ENCODE measurements around the gene SLC26A9. TPM values are rescaled to one million over a fixed set of nuclear protein-coding genes. Genes with fewer than 3 reads are reported as not detected.

The SLC26A9 gene
- not detected for polyA plus RNA-seq (2013, experiment 1 of 2)
- not detected for polyA plus RNA-seq (2013, experiment 2 of 2)

- Histone ChIP-seq H2BK5ac (ENCODE audit: low read depth, low read length, poor library complexity, severe bottlenecking) (no peak within 1 kb of the TSS), H3K4ac (ENCODE audit: low read depth in 1 of 2, low read length in 2 of 2) (no peak within 1 kb of the TSS), H3K23ac (ENCODE audit: low read length in 2 of 2) (no peak within 1 kb of the TSS), H3K9ac (ENCODE audit: low read length) (no peak within 1 kb of the TSS), H3K27ac (ENCODE audit: low read length, poor library complexity, severe bottlenecking) (no peak within 1 kb of the TSS), H3K4me2 (ENCODE audit: low read length, poor library complexity, severe bottlenecking) (no peak within 1 kb of the TSS), H2BK12ac (ENCODE audit: low read length in 2 of 2) (no peak within 1 kb of the TSS), H3K4me3 (ENCODE audit: insufficient read depth in 1 of 2, low read depth in 1 of 2, low read length in 2 of 2) (no peak within 1 kb of the TSS), H2AFZ (ENCODE audit: low read depth, low read length) (no peak within 1 kb of the TSS), H4K8ac (ENCODE audit: low read length) (no peak within 1 kb of the TSS), H2BK120ac (ENCODE audit: low read depth, low read length) (no peak within 1 kb of the TSS), H3K14ac (ENCODE audit: low read length in 2 of 2) (peak within 1 kb of the TSS in 1 of 2 experiments; percentile 26), H3K79me1 (replicated peaks; ENCODE audit: low read length, poor library complexity, severe bottlenecking) (no peaks in the 10 kb centered on the region), H3K9me3 (ENCODE audit: control insufficient read depth, low read length) (no peaks in the 10 kb centered on the region), H2BK15ac (ENCODE audit: low read depth, poor library complexity, severe bottlenecking) (no peak within 1 kb of the TSS), H4K91ac (ENCODE audit: low read length) (no peak within 1 kb of the TSS), H3K36me3 (ENCODE audit: control insufficient read depth in 1 of 2, insufficient read depth in 2 of 2, low read depth in 1 of 2, low read length in 2 of 2) (no peaks in the 10 kb centered on the region), H3K4me1 (ENCODE audit: control insufficient read depth, insufficient read depth, low read depth, low read length) (no peaks in the 10 kb centered on the region), H3K18ac (ENCODE audit: low read depth in 1 of 2, low read length in 2 of 2) (no peak within 1 kb of the TSS), H3K27me3 (ENCODE audit: control insufficient read depth in 1 of 2, insufficient read depth in 1 of 2, low read length in 2 of 2) (peaks cover 82 to 84% of the 10 kb centered on the region in 2 experiments), H2AK5ac (ENCODE audit: low read length, severe bottlenecking) (no peak within 1 kb of the TSS)
- no peak for DNase-seq
- WGBS, result 76% methylated on average over 7 of the region's 7 CpGs
Observed at GRCh38 chr1:205943245-205943644, at the start of gene SLC26A9. Gene SLC26A9 (minus strand): TSS chr1:205943456. CDS start chr1:205935820, 7,636 bp downstream.

GRCh38 chr1:205992218-205992882 lies 49.1 kb upstream of the SLC26A9 start:
- no peak overlapping the region for H2AK5ac ChIP-seq (ENCODE audit: low read length, severe bottlenecking)
- H3K4ac ChIP-seq (ENCODE audit: low read depth in 1 of 2, low read length in 2 of 2), result no peak overlapping the region
- no peak overlapping the region for H3K9ac ChIP-seq (ENCODE audit: low read length)
- H3K18ac ChIP-seq (ENCODE audit: low read depth in 1 of 2, low read length in 2 of 2), result no peak overlapping the region
- no peak overlapping the region for H2AFZ ChIP-seq (ENCODE audit: low read depth, low read length)
- H4K8ac ChIP-seq (ENCODE audit: low read length), result no peak overlapping the region
- no peak overlapping the region for H2BK15ac ChIP-seq (ENCODE audit: low read depth, poor library complexity, severe bottlenecking)
- WGBS, result 94% methylated on average over 13 of the region's 14 CpGs
- no peaks in the 10 kb centered on the region for H3K27me3 ChIP-seq (ENCODE audit: control insufficient read depth in 1 of 2, insufficient read depth in 1 of 2, low read length in 2 of 2)
- H4K91ac ChIP-seq (ENCODE audit: low read length), result no peak overlapping the region
- no peak overlapping the region for H3K27ac ChIP-seq (ENCODE audit: low read length, poor library complexity, severe bottlenecking)
- no peak overlapping the region for H2BK120ac ChIP-seq (ENCODE audit: low read depth, low read length)
- no peaks in the 10 kb centered on the region for H3K4me1 ChIP-seq (ENCODE audit: control insufficient read depth, insufficient read depth, low read depth, low read length)
- no peak overlapping the region for H3K14ac ChIP-seq (ENCODE audit: low read length in 2 of 2)
- no peaks in the 10 kb centered on the region for H3K79me1 ChIP-seq (replicated peaks; ENCODE audit: low read length, poor library complexity, severe bottlenecking)
- H3K4me2 ChIP-seq (ENCODE audit: low read length, poor library complexity, severe bottlenecking), result no peak overlapping the region
- no peak overlapping the region for H3K23ac ChIP-seq (ENCODE audit: low read length in 2 of 2)
- H3K9me3 ChIP-seq (ENCODE audit: control insufficient read depth, low read length), result no peaks in the 10 kb centered on the region
- no peak overlapping the region for H2BK5ac ChIP-seq (ENCODE audit: low read depth, low read length, poor library complexity, severe bottlenecking)
- no peak for DNase-seq
- no peak overlapping the region for H3K4me3 ChIP-seq (ENCODE audit: insufficient read depth in 1 of 2, low read depth in 1 of 2, low read length in 2 of 2)
- H2BK12ac ChIP-seq (ENCODE audit: low read length in 2 of 2), result no peak overlapping the region
- peaks cover 0 to 42% of the 10 kb centered on the region in 2 experiments for H3K36me3 ChIP-seq (ENCODE audit: control insufficient read depth in 1 of 2, insufficient read depth in 2 of 2, low read depth in 1 of 2, low read length in 2 of 2)

GRCh38 chr1:205991237-205991636 lies 48.0 kb upstream of the SLC26A9 start:
- Histone ChIP-seq H2AK5ac (ENCODE audit: low read length, severe bottlenecking) (no peak overlapping the region), H3K4ac (ENCODE audit: low read depth in 1 of 2, low read length in 2 of 2) (no peak overlapping the region), H3K4me3 (ENCODE audit: insufficient read depth in 1 of 2, low read depth in 1 of 2, low read length in 2 of 2) (no peak overlapping the region), H4K91ac (ENCODE audit: low read length) (no peak overlapping the region), H3K9me3 (ENCODE audit: control insufficient read depth, low read length) (no peaks in the 10 kb centered on the region), H2AFZ (ENCODE audit: low read depth, low read length) (no peak overlapping the region), H3K27ac (ENCODE audit: low read length, poor library complexity, severe bottlenecking) (no peak overlapping the region), H3K18ac (ENCODE audit: low read depth in 1 of 2, low read length in 2 of 2) (no peak overlapping the region), H2BK120ac (ENCODE audit: low read depth, low read length) (no peak overlapping the region), H2BK5ac (ENCODE audit: low read depth, low read length, poor library complexity, severe bottlenecking) (no peak overlapping the region), H2BK15ac (ENCODE audit: low read depth, poor library complexity, severe bottlenecking) (no peak overlapping the region), H3K9ac (ENCODE audit: low read length) (no peak overlapping the region), H3K36me3 (ENCODE audit: control insufficient read depth in 1 of 2, insufficient read depth in 2 of 2, low read depth in 1 of 2, low read length in 2 of 2) (peaks cover 0 to 42% of the 10 kb centered on the region in 2 experiments), H3K27me3 (ENCODE audit: control insufficient read depth in 1 of 2, insufficient read depth in 1 of 2, low read length in 2 of 2) (no peaks in the 10 kb centered on the region), H4K8ac (ENCODE audit: low read length) (no peak overlapping the region), H3K14ac (ENCODE audit: low read length in 2 of 2) (no peak overlapping the region), H3K4me1 (ENCODE audit: control insufficient read depth, insufficient read depth, low read depth, low read length) (no peaks in the 10 kb centered on the region), H3K23ac (ENCODE audit: low read length in 2 of 2) (no peak overlapping the region), H3K79me1 (replicated peaks; ENCODE audit: low read length, poor library complexity, severe bottlenecking) (no peaks in the 10 kb centered on the region), H2BK12ac (ENCODE audit: low read length in 2 of 2) (no peak overlapping the region), H3K4me2 (ENCODE audit: low read length, poor library complexity, severe bottlenecking) (no peak overlapping the region)
- 54% methylated on average over 4 of the region's 4 CpGs for WGBS
- DNase-seq, result no peak

GRCh38 chr1:205990226-205990625 lies 47.0 kb upstream of the SLC26A9 start:
- H2BK12ac ChIP-seq (ENCODE audit: low read length in 2 of 2), result no peak overlapping the region
- H4K8ac ChIP-seq (ENCODE audit: low read length), result no peak overlapping the region
- no peak overlapping the region for H2AK5ac ChIP-seq (ENCODE audit: low read length, severe bottlenecking)
- H2BK15ac ChIP-seq (ENCODE audit: low read depth, poor library complexity, severe bottlenecking), result no peak overlapping the region
- no peak for DNase-seq
- H3K4me1 ChIP-seq (ENCODE audit: control insufficient read depth, insufficient read depth, low read depth, low read length), result peaks cover 4% of the 10 kb centered on the region
- no peak overlapping the region for H2BK120ac ChIP-seq (ENCODE audit: low read depth, low read length)
- H3K9ac ChIP-seq (ENCODE audit: low read length), result no peak overlapping the region
- H3K18ac ChIP-seq (ENCODE audit: low read depth in 1 of 2, low read length in 2 of 2), result no peak overlapping the region
- no peaks in the 10 kb centered on the region for H3K9me3 ChIP-seq (ENCODE audit: control insufficient read depth, low read length)
- H3K14ac ChIP-seq (ENCODE audit: low read length in 2 of 2), result no peak overlapping the region
- H3K23ac ChIP-seq (ENCODE audit: low read length in 2 of 2), result no peak overlapping the region
- no peak overlapping the region for H3K4me3 ChIP-seq (ENCODE audit: insufficient read depth in 1 of 2, low read depth in 1 of 2, low read length in 2 of 2)
- no peak overlapping the region for H3K4me2 ChIP-seq (ENCODE audit: low read length, poor library complexity, severe bottlenecking)
- no peak overlapping the region for H3K27ac ChIP-seq (ENCODE audit: low read length, poor library complexity, severe bottlenecking)
- no peak overlapping the region for H3K4ac ChIP-seq (ENCODE audit: low read depth in 1 of 2, low read length in 2 of 2)
- no peaks in the 10 kb centered on the region for H3K27me3 ChIP-seq (ENCODE audit: control insufficient read depth in 1 of 2, insufficient read depth in 1 of 2, low read length in 2 of 2)
- H4K91ac ChIP-seq (ENCODE audit: low read length), result no peak overlapping the region
- 78% methylated on average over 2 of the region's 2 CpGs for WGBS
- no peaks in the 10 kb centered on the region for H3K79me1 ChIP-seq (replicated peaks; ENCODE audit: low read length, poor library complexity, severe bottlenecking)
- peaks cover 0 to 42% of the 10 kb centered on the region in 2 experiments for H3K36me3 ChIP-seq (ENCODE audit: control insufficient read depth in 1 of 2, insufficient read depth in 2 of 2, low read depth in 1 of 2, low read length in 2 of 2)
- no peak overlapping the region for H2AFZ ChIP-seq (ENCODE audit: low read depth, low read length)
- no peak overlapping the region for H2BK5ac ChIP-seq (ENCODE audit: low read depth, low read length, poor library complexity, severe bottlenecking)
